H9 (cell line): Measurements from ENCODE around the gene PDIA2. TPM values are rescaled to one million over a fixed set of nuclear protein-coding genes. Genes with fewer than 3 reads are reported as not detected.

Source experiments
- DNase-seq: peaks from one replicate; pipeline ENCODE4 v3.0.0-alpha.2; 2017
- H2AFZ ChIP-seq: one replicate; pipeline ENCODE4 v1.6.1; 2013; ENCODE audit warnings: mild to moderate bottlenecking, low read length, control low read depth, moderate library complexity
- H2AK5ac ChIP-seq: 2 replicates; pipeline ENCODE4 v1.6.1; 2013; ENCODE audit warnings: low read length, control low read depth, mixed read lengths; ENCODE audit not compliant: insufficient read length
- H2BK120ac ChIP-seq: one replicate; pipeline ENCODE4 v1.6.1; 2013; ENCODE audit warnings: low read depth, mild to moderate bottlenecking, low read length, control low read depth, inconsistent platforms; ENCODE audit not compliant: poor library complexity, severe bottlenecking
- H2BK12ac ChIP-seq: 2 replicates; pipeline ENCODE4 v1.6.1; 2013; ENCODE audit warnings: low read length, control low read depth, mixed read lengths, low read depth; ENCODE audit not compliant: insufficient read length
- H2BK15ac ChIP-seq: 2 replicates; pipeline ENCODE4 v1.6.1; 2013; ENCODE audit warnings: low read depth, low read length, control low read depth
- H2BK20ac ChIP-seq: one replicate; pipeline ENCODE4 v1.6.1; 2013; ENCODE audit warnings: low read depth, mild to moderate bottlenecking, low read length, control low read depth, inconsistent platforms; ENCODE audit not compliant: poor library complexity, severe bottlenecking
- H2BK5ac ChIP-seq: 2 replicates; pipeline ENCODE4 v1.6.1; 2013; ENCODE audit warnings: low read length, control low read depth, mixed read lengths; ENCODE audit not compliant: insufficient read length
- H3K14ac ChIP-seq: 2 replicates; pipeline ENCODE4 v1.6.1; 2013; ENCODE audit warnings: low read length, control low read depth; ENCODE audit not compliant: insufficient read depth
- H3K18ac ChIP-seq: 2 replicates; pipeline ENCODE4 v1.6.1; 2013; ENCODE audit warnings: low read depth, mild to moderate bottlenecking, mixed read lengths, low read length, control low read depth; ENCODE audit not compliant: insufficient read length
- H3K23ac ChIP-seq: 2 replicates; pipeline ENCODE4 v1.6.1; 2013; ENCODE audit warnings: low read length, control low read depth, mixed read lengths, low read depth; ENCODE audit not compliant: insufficient read length
- H3K23me2 ChIP-seq: 2 replicates; pipeline ENCODE4 v1.6.1; 2013; ENCODE audit warnings: low read depth, mild to moderate bottlenecking, mixed read lengths, low read length, control low read depth; ENCODE audit not compliant: insufficient read length, poor library complexity, severe bottlenecking
- H3K27ac ChIP-seq: 2 replicates; pipeline ENCODE4 v1.5.1; 2013; ENCODE audit warnings: low read length, control low read depth, mixed read lengths, low read depth; ENCODE audit not compliant: insufficient read length
- H3K27me3 ChIP-seq: 2 replicates; pipeline ENCODE4 v1.6.1; 2013; ENCODE audit warnings: low read length, control low read depth, inconsistent platforms; ENCODE audit not compliant: insufficient read depth
- H3K4ac ChIP-seq: 2 replicates; pipeline ENCODE4 v1.6.1; 2013; ENCODE audit warnings: low read depth, mild to moderate bottlenecking, control low read depth, inconsistent platforms, low read length, moderate library complexity
- H3K4me1 ChIP-seq: 2 replicates; pipeline ENCODE4 v1.6.1; 2013; ENCODE audit warnings: low read length, control low read depth, inconsistent platforms; ENCODE audit not compliant: insufficient read depth
- H3K4me2 ChIP-seq: 2 replicates; pipeline ENCODE4 v1.6.1; 2013; ENCODE audit warnings: low read length, control low read depth, mixed read lengths; ENCODE audit not compliant: insufficient read length, insufficient read depth
- H3K56ac ChIP-seq: 2 replicates; pipeline ENCODE4 v1.6.1; 2013; ENCODE audit warnings: low read depth, mild to moderate bottlenecking, mixed read lengths, low read length, control low read depth; ENCODE audit not compliant: insufficient read length
- H3K79me1 ChIP-seq: 2 replicates; pipeline ENCODE4 v1.6.1; 2013; ENCODE audit warnings: low read depth, mild to moderate bottlenecking, moderate library complexity, low read length, control low read depth, inconsistent platforms; ENCODE audit not compliant: insufficient read depth, poor library complexity, severe bottlenecking
- H3K79me2 ChIP-seq: 2 replicates; pipeline ENCODE4 v1.6.1; 2013; ENCODE audit warnings: low read length, control low read depth, inconsistent platforms; ENCODE audit not compliant: insufficient read depth
- H3K9ac ChIP-seq: 2 replicates; pipeline ENCODE4 v1.6.1; 2013; ENCODE audit warnings: low read length, control low read depth, mixed read lengths; ENCODE audit not compliant: insufficient read length; ENCODE audit errors: extremely low read depth
- H3K9me3 ChIP-seq: one replicate; pipeline ENCODE4 v1.6.1; 2013; ENCODE audit warnings: low read depth, low read length, inconsistent platforms; ENCODE audit not compliant: control insufficient read depth
- H3T11ph ChIP-seq: one replicate; pipeline ENCODE4 v1.6.1; 2013; ENCODE audit warnings: mild to moderate bottlenecking, low read length, control low read depth, inconsistent platforms
- H4K20me1 ChIP-seq: one replicate; pipeline ENCODE4 v1.6.1; 2013; ENCODE audit not compliant: control insufficient read depth, insufficient read length, insufficient read depth
- H4K5ac ChIP-seq: 2 replicates; pipeline ENCODE4 v1.6.1; 2013; ENCODE audit warnings: low read depth, mild to moderate bottlenecking, mixed read lengths, low read length, control low read depth; ENCODE audit not compliant: insufficient read length
- H4K8ac ChIP-seq: replicated peaks from 2 replicates; pipeline ENCODE4 v1.6.1; 2013; ENCODE audit warnings: low read length, control low read depth, mixed read lengths, low read depth; ENCODE audit not compliant: insufficient read length
- H4K91ac ChIP-seq: 2 replicates; pipeline ENCODE4 v1.6.1; 2013; ENCODE audit warnings: low read depth, mild to moderate bottlenecking, moderate library complexity, mixed read lengths, low read length, control low read depth; ENCODE audit not compliant: insufficient read length
- H3K27ac Mint-ChIP-seq, 3 experiments: 2 replicates in 2 of 3; 3 replicates in 1 of 3; pipeline ENCODE4 v1.8.0; 2020 to 2021; ENCODE audit warnings: mixed read lengths in 3 of 3, mild to moderate bottlenecking in 1 of 3, moderate library complexity in 1 of 3
- H3K27me3 Mint-ChIP-seq: 2 replicates; pipeline ENCODE4 v1.8.0; 2021; ENCODE audit warnings: low read depth, mild to moderate bottlenecking, moderate library complexity, mixed read lengths
- H3K36me3 Mint-ChIP-seq, 3 experiments: 2 replicates in 2 of 3; 3 replicates in 1 of 3; pipeline ENCODE4 v1.8.0; 2020 to 2021; ENCODE audit warnings: low read depth in 3 of 3, mixed read lengths in 3 of 3; ENCODE audit not compliant: insufficient read depth in 1 of 3
- H3K4me1 Mint-ChIP-seq, 2 experiments: 2 replicates each; pipeline ENCODE4 v1.8.0; 2020; ENCODE audit warnings: mixed read lengths in 2 of 2
- H3K4me3 Mint-ChIP-seq, 2 experiments: 2 replicates in 1 of 2; 3 replicates in 1 of 2; pipeline ENCODE4 v1.8.0; 2020 to 2021; ENCODE audit warnings: mild to moderate bottlenecking in 2 of 2, mixed read lengths in 2 of 2, moderate library complexity in 1 of 2
- H3K9me3 Mint-ChIP-seq, 2 experiments: 2 replicates in 1 of 2; 3 replicates in 1 of 2; pipeline ENCODE4 v1.8.0; 2020; ENCODE audit warnings: mild to moderate bottlenecking in 2 of 2, mixed read lengths in 2 of 2, moderate library complexity in 1 of 2
- WGBS: extraction: QIAGEN DNeasy Blood & Tissue Kit; methylation state at CpG from one replicate; pipeline ENCODE4 v1.1.7; 2013; ENCODE audit warnings: missing lambda C conversion rate, low lambda C conversion rate, mixed read lengths; ENCODE audit not compliant: insufficient read length; ENCODE audit errors: extremely low coverage; 5-methylcytosine and 5-hydroxymethylcytosine counted together
- total RNA-seq: library from RNA; stranded (reverse); gene quantifications from 2 replicates; pipeline ENCODE4 v1.2.1, GENCODE V29; 2021
- TF ChIP-seq, protein P1 (sequence below): fragments of 200-600 bp; sonication (generic); conservative IDR thresholded peaks from 3 replicates; pipeline ENCODE4 v1.8.0; 2021; ENCODE audit warnings: antibody characterized with exemption, mild to moderate bottlenecking

PDIA2 gene
- total RNA-seq, 1 experiment from 2014 or later, result 1.4 TPM

- no peak overlapping the region for H2BK120ac ChIP-seq
- H3K23me2 ChIP-seq, result no peaks in the 10 kb centered on the region
- no peak overlapping the region for H2AFZ ChIP-seq
- H2AK5ac ChIP-seq, result no peak overlapping the region
- no peaks in the 10 kb centered on the region for H4K20me1 ChIP-seq
- TF ChIP-seq, protein P1, sequence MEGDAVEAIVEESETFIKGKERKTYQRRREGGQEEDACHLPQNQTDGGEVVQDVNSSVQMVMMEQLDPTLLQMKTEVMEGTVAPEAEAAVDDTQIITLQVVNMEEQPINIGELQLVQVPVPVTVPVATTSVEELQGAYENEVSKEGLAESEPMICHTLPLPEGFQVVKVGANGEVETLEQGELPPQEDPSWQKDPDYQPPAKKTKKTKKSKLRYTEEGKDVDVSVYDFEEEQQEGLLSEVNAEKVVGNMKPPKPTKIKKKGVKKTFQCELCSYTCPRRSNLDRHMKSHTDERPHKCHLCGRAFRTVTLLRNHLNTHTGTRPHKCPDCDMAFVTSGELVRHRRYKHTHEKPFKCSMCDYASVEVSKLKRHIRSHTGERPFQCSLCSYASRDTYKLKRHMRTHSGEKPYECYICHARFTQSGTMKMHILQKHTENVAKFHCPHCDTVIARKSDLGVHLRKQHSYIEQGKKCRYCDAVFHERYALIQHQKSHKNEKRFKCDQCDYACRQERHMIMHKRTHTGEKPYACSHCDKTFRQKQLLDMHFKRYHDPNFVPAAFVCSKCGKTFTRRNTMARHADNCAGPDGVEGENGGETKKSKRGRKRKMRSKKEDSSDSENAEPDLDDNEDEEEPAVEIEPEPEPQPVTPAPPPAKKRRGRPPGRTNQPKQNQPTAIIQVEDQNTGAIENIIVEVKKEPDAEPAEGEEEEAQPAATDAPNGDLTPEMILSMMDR, result no peak
- H3K4ac ChIP-seq, result no peak overlapping the region; the same call in 1 of the 2 replicates
- Mint-ChIP-seq H3K27me3 (no peaks in the 10 kb centered on the region), H3K27ac (peak overlapping the region in 2 of 3 experiments; percentile 80 to 85; a peak in 3 of 7 replicates), H3K4me3 (no peak overlapping the region; a peak in 1 of 5 replicates), H3K4me1 (peaks cover 19 to 23% of the 10 kb centered on the region in 2 experiments), H3K9me3 (no peaks in the 10 kb centered on the region), H3K36me3 (peaks cover 0 to 6% (median 0%) of the 10 kb centered on the region in 3 experiments; a peak in 3 of 7 replicates)
- no peak overlapping the region for H4K5ac ChIP-seq
- no peak overlapping the region for H3K4me2 ChIP-seq
- no peak overlapping the region for H2BK12ac ChIP-seq
- H3K23ac ChIP-seq, result no peak overlapping the region
- no peak overlapping the region for H3T11ph ChIP-seq
- no peak overlapping the region for H2BK15ac ChIP-seq
- peaks cover 8% of the 10 kb centered on the region for H3K79me1 ChIP-seq
- no peak overlapping the region for H4K91ac ChIP-seq
- no peak overlapping the region for H2BK5ac ChIP-seq
- no peaks in the 10 kb centered on the region for H3K27me3 ChIP-seq
- H3K56ac ChIP-seq, result no peak overlapping the region
- no peaks in the 10 kb centered on the region for H3K9me3 ChIP-seq
- H3K27ac ChIP-seq, result no peak overlapping the region
- H3K79me2 ChIP-seq, result peaks cover 4% of the 10 kb centered on the region; the same call in 1 of the 2 replicates
- no CpG with 5 or more reads among the region's 55 CpGs for WGBS
- no peak overlapping the region for H2BK20ac ChIP-seq
- H3K18ac ChIP-seq, result no peak overlapping the region
- H3K9ac ChIP-seq, result no peak overlapping the region
- DNase-seq, result no peak
- no peaks in the 10 kb centered on the region for H3K4me1 ChIP-seq
- no peak overlapping the region for H4K8ac ChIP-seq
- H3K14ac ChIP-seq, result no peak overlapping the region
These were observed 41.7 kb downstream of the PDIA2 start for GRCh38 chr16:324451-325334.
